HUES6 (cell line): ENCODE data around the gene KIF4A.
"Not testable (repeated sequence)": the region's sequence is repeated elsewhere in the genome, so short reads cannot be mapped to it uniquely, and the experiment has no call there.

ENCODE experiments used
- H3K27ac ChIP-seq: 2 replicates; pipeline ENCODE4 v1.7.0; 2013; ENCODE audit warnings: low read depth, mild to moderate bottlenecking, low read length, inconsistent platforms
- H3K27me3 ChIP-seq: 2 replicates; pipeline ENCODE4 v1.6.1; 2013; ENCODE audit warnings: low read length; ENCODE audit not compliant: control insufficient read depth, insufficient read depth
- H3K36me3 ChIP-seq: 2 replicates; pipeline ENCODE4 v1.6.1; 2013; ENCODE audit warnings: low read length; ENCODE audit not compliant: control insufficient read depth, insufficient read depth
- H3K4me1 ChIP-seq: 2 replicates; pipeline ENCODE4 v1.6.1; 2013; ENCODE audit warnings: low read length; ENCODE audit not compliant: control insufficient read depth, insufficient read depth
- H3K4me3 ChIP-seq: 2 replicates; pipeline ENCODE4 v1.5.1; 2013; ENCODE audit warnings: low read depth, low read length
- H3K9ac ChIP-seq: one replicate; pipeline ENCODE4 v1.6.1; 2013; ENCODE audit warnings: mild to moderate bottlenecking, low read length
- H3K9me3 ChIP-seq: 2 replicates; pipeline ENCODE4 v1.6.1; 2013; ENCODE audit warnings: low read depth, low read length; ENCODE audit not compliant: control insufficient read depth, insufficient read depth

KIF4A gene

DNA sequence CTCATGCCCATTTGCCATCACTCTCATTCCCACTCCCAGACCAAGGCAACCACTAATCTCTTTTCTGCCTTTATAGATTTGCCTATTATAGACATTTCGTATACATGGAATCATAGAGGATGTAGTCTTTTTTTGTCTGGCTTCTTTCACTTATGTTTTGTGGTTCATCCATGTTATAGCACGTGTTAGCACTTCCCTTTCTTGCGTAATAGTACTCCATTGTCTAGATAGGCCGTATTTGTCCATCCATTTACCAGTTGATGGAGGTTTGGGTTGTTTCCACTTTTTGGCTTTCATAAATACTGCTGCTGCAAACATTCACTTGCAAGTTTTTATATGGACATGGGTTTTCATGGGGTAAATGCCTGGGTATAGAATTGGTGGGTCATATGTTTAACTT lies 48.4 kb downstream of the KIF4A start:
- Histone ChIP-seq H3K27ac (no peak overlapping the region), H3K9me3 (peaks cover 5% of the 10 kb centered on the region; the same call in 1 of the 2 replicates), H3K4me3 (no peak overlapping the region), H3K4me1 (no peaks in the 10 kb centered on the region), H3K9ac (no peak overlapping the region), H3K36me3 (peaks cover 60% of the 10 kb centered on the region), H3K27me3 (no peaks in the 10 kb centered on the region)

- Histone ChIP-seq H3K4me3 (no peak overlapping the region), H3K4me1 (no peaks in the 10 kb centered on the region), H3K27ac (no peak overlapping the region), H3K27me3 (no peaks in the 10 kb centered on the region), H3K36me3 (peaks cover 66% of the 10 kb centered on the region), H3K9me3 (peaks cover 26% of the 10 kb centered on the region), H3K9ac (no peak overlapping the region)
Observed at GRCh38 chrX:70343435-70343834, 53.5 kb downstream of the KIF4A start.

- Histone ChIP-seq H3K36me3 (peaks cover 77% of the 10 kb centered on the region), H3K9me3 (peaks cover 40% of the 10 kb centered on the region), H3K4me3 (no peak overlapping the region), H3K9ac (no peak overlapping the region), H3K4me1 (no peaks in the 10 kb centered on the region), H3K27ac (no peak overlapping the region), H3K27me3 (no peaks in the 10 kb centered on the region)
Observed at GRCh38 chrX:70346418-70347070, 56.6 kb downstream of the KIF4A start.

- not testable (repeated sequence) for H3K4me3 ChIP-seq, H3K9ac ChIP-seq, H3K27ac ChIP-seq, H3K4me1 ChIP-seq, H3K27me3 ChIP-seq
- Histone ChIP-seq H3K36me3 (peaks cover 71% of the 10 kb centered on the region), H3K9me3 (peaks cover 50% of the 10 kb centered on the region)
Observed at GRCh38 chrX:70348825-70349224, 58.9 kb downstream of the KIF4A start.

DNA sequence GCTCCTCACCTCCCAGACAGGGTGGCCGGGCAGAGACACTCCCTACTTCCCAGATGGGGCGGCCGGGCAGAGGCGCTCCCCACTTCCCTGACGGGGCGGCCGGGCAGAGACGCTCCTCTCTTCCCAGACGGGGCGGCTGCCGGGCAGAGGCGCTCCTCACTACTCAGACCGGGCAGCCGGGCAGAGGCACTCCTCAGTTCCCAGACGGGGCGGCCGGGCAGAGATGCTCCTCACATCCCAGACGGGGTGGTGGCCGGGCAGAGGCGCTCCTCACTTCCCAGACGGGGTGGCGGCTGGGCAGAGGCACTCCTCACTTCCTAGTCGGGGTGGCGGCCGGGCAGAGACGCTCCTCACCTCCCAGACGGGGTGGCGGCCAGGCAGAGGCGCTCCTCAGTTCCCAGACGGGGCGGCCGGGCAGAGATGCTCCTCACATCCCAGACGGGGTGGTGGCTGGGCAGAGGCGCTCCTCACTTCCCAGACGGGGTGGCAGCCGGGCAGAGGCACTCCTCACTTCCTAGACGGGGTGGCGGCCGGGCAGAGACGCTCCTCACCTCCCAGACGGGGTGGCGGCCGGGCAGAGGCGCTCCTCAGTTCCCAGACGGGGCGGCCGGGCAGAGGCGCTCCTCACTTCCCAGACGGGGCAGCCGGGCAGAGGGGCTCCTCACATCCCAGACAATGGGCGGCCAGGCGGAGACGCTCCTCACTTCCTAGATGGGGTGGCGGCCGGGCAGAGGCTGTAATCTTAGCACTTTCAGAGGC lies 59.6 kb downstream of the KIF4A start:
- H3K36me3 ChIP-seq = peaks cover 71% of the 10 kb centered on the region

DNA sequence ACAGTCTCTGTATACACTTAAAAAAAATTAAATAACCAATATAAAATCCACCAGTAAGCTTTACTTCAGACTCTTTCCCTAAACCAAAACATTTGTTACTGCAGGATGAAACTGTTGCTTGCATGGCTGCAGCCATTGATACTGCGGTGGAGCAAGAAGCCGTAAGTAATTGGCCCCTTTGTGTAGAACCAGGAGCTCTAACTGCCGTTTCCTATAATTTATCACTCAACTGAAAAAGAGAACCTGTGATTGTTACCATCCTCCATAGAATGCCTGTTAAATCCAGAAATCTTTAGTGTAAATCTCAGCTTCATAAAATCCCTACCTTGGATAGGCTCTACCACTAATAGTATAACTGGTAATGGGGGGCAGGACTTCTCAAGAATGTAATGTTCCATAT lies 62.6 kb downstream of the KIF4A start:
- peaks cover 53% of the 10 kb centered on the region for H3K36me3 ChIP-seq
- H3K27me3 ChIP-seq = no peaks in the 10 kb centered on the region
- H3K9ac ChIP-seq = no peak overlapping the region
- H3K4me3 ChIP-seq = no peak overlapping the region
- peaks cover 34% of the 10 kb centered on the region for H3K9me3 ChIP-seq
- H3K4me1 ChIP-seq = no peaks in the 10 kb centered on the region
- no peak overlapping the region for H3K27ac ChIP-seq

More for the DNA sequence above, 59.6 kb downstream of the KIF4A start:
- H3K4me1 ChIP-seq, H3K27me3 ChIP-seq, H3K4me3 ChIP-seq, H3K9ac ChIP-seq, H3K27ac ChIP-seq: not testable (repeated sequence)
- peaks cover 50% of the 10 kb centered on the region for H3K9me3 ChIP-seq

DNA sequence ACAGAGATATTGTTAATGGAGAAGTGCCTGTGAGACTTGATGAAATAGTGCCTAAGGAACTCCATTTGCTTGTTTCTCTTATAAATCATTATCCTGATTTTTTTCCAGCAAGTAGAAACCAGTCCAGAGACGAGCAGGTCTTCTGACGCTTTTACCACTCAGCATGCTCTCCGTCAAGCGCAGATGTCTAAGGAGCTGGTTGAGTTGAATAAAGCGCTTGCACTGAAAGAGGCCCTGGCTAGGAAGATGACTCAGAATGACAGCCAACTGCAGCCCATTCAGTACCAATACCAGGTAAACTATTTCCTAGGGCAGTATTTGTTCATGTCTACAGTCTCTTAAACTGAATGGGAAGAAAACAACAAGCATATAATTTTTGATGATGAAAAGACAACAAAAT lies 63.6 kb downstream of the KIF4A start:
- Histone ChIP-seq H3K9ac (no peak overlapping the region), H3K27ac (no peak overlapping the region), H3K9me3 (peaks cover 29% of the 10 kb centered on the region), H3K4me1 (no peaks in the 10 kb centered on the region), H3K27me3 (no peaks in the 10 kb centered on the region), H3K4me3 (no peak overlapping the region), H3K36me3 (peaks cover 49% of the 10 kb centered on the region)

GRCh38 chrX:70354716-70355115 lies 64.8 kb downstream of the KIF4A start:
- no peak overlapping the region for H3K27ac ChIP-seq
- H3K27me3 ChIP-seq = no peaks in the 10 kb centered on the region
- no peaks in the 10 kb centered on the region for H3K4me1 ChIP-seq
- peaks cover 60% of the 10 kb centered on the region for H3K36me3 ChIP-seq
- H3K9ac ChIP-seq = no peak overlapping the region
- H3K9me3 ChIP-seq = peaks cover 32% of the 10 kb centered on the region
- no peak overlapping the region for H3K4me3 ChIP-seq

GRCh38 chrX:70359458-70359857 lies 69.6 kb downstream of the KIF4A start:
- Histone ChIP-seq H3K27ac (no peak overlapping the region), H3K4me3 (no peak overlapping the region), H3K9me3 (peaks cover 14% of the 10 kb centered on the region; the same call in 1 of the 2 replicates), H3K27me3 (no peaks in the 10 kb centered on the region), H3K4me1 (no peaks in the 10 kb centered on the region), H3K9ac (no peak overlapping the region), H3K36me3 (peaks cover 36% of the 10 kb centered on the region)

DNA sequence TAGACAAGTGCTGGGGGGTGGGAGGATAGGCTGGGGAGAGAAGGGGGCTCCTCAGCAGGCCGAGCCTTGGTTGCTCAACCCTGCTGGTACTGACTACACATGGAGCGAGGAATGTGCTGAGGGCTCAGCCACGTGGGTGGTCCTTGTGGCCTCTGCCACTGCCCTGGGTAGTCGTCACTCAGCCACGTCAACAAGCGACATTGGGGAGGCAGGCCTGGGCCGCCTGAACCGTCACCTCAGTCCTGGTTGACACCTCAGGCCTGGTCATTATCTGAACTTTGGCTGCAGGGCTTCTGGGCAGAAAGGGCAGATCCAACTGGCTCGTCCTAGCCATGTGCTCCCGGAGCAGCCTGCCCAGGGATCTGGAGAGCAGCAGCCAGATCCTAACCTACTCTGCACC lies 70.5 kb downstream of the KIF4A start:
- Histone ChIP-seq H3K4me1 (no peaks in the 10 kb centered on the region), H3K4me3 (no peak overlapping the region), H3K36me3 (peaks cover 29% of the 10 kb centered on the region), H3K27me3 (no peaks in the 10 kb centered on the region), H3K9ac (no peak overlapping the region), H3K9me3 (peaks cover 10% of the 10 kb centered on the region; the same call in 1 of the 2 replicates), H3K27ac (no peak overlapping the region)

- not testable (repeated sequence) for H3K4me1 ChIP-seq, H3K9ac ChIP-seq, H3K27me3 ChIP-seq, H3K4me3 ChIP-seq, H3K27ac ChIP-seq
- peaks cover 20% of the 10 kb centered on the region for H3K36me3 ChIP-seq
- H3K9me3 ChIP-seq = peaks cover 26% of the 10 kb centered on the region
Observed at GRCh38 chrX:70368731-70369130, 78.8 kb downstream of the KIF4A start.
